ENCODE results near the gene EVI2B. TPM values are rescaled to one million over a fixed set of nuclear protein-coding genes. Genes with fewer than 3 reads are reported as not detected.
"Not testable (repeated sequence)": the region's sequence is repeated elsewhere in the genome, so short reads cannot be mapped to it uniquely, and the experiment has no call there.

Gene EVI2B
- total RNA-seq, result 63.9 and 65.2 TPM in 2 replicates

DNA sequence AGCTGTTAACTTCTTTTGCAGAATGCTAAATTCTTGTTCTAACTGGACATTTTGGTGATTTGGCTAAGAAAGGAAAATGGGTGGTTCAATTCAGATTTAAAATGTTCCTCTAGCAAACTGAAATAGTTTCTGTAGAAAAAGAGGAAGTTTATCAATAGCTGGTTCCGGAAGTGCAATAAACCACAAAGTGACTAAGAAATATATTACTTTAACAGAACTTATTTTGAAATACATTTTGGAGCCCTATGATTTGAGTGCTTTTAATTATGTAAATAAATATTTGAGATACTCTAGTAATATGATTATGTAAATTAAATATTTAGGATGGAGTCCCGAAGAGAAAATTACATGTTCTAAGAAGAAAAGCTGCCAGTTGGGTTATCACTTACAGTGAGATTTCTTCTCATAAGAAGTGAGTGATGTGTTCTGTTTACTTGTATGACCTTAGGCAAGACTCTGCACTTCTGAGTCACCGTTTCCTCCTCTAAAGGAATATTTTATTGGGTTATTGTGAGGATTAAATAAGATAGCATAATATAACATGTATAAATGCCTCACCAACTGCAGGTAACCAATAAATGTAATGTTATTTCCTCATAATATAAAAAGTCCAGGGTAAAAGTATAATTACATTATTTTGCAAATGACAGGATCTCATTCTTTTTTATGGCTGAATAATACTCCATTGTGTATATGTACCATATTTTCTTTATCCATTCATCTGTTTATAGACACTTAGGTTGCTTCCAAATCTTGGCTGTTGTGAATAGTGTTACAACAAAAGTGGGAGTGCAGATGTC is at the start of gene EVI2B:
Gene EVI2B, minus strand, starts transcription at position 73 of the 800 bp plus-strand sequence. CDS start 8,445 bp downstream, outside the sequence.
- intact Hi-C loops (cut with micrococcal nuclease), result loop anchor here (5.0 to 10.0 kb wide), 4 partner anchors 178 to 492 kb away; partner anchors contain the start of genes CRLF3 and RNF135

DNA sequence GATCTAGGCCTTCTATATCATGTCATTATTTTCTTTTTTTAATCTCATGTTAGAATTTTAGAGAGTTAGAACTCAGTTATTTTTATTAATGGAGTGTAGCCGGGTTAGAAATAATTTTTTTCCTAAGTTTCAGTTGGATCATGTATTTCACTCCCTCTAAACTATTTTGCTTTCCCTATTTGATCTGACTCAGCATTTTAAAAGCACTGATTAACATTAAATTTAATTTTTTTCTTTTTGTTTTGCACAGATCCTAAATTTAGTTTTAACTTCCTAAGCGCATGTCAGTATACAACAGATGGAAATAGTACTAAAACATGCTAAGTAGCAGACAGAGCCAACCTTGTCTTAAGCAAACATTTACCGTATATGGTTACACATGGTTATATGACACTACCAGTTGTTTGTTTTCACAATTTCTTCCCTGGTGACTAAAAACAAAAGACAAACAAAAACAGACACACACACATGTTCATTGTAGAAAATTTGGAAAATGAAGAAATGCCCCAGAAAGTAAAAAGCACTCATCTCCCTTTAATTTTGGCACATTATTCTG is 44.1 kb upstream of the EVI2B start:
- intact Hi-C loops (cut with micrococcal nuclease), result no loop called here

GRCh38 chr17:31357091-31357490 is 43.2 kb upstream of the EVI2B start:
- intact Hi-C loops (cut with micrococcal nuclease), result no loop called here

DNA sequence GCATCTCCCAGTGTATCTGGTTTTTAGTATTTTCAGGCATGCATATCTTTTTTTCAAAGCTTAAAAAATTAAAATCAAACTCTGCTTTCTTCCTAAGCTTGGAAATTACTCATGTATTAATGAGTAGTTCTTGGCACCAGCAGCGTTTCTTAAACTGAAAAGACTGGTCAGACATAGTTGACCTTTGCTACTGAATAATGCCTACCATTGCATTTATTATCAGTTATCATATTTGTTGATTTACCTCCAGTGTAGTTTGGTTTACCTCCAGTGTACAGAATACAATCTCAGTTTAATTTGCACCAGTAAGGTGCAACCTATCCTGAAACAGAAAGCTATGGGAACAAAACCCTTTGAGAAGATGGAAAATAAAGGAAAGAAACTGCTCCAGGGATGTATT is 42.1 kb upstream of the EVI2B start:
- intact Hi-C loops (cut with micrococcal nuclease), result no loop called here

- intact Hi-C loops (cut with micrococcal nuclease), result no loop called here
Measured at GRCh38 chr17:31349454-31349853, 35.6 kb upstream of the EVI2B start.

DNA sequence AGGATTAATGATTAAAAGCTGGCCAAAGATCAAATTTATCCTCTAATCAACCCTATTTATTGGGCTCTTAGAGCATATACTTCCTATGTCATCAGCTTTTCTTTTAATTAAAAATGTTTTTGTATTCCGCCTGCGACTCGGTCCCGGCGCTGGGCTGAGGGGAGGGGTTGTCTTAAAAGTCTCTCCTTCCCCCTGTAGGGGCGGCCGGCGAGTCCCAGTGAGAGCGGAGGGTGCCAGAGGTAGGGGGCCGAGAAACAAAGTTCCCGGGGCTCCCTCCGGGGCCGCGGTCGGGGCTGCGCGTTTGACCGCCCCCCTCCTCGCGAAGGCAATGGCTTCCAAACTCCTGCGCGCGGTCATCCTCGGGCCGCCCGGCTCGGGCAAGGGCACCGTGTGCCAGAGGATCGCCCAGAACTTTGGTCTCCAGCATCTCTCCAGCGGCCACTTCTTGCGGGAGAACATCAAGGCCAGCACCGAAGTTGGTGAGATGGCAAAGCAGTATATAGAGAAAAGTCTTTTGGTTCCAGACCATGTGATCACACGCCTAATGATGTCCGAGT is 31.4 kb upstream of the EVI2B start:
- intact Hi-C loops (cut with micrococcal nuclease), result not testable (repeated sequence)

- intact Hi-C loops (cut with micrococcal nuclease), result no loop called here
Measured at GRCh38 chr17:31339906-31340661, 26.2 kb upstream of the EVI2B start.

DNA sequence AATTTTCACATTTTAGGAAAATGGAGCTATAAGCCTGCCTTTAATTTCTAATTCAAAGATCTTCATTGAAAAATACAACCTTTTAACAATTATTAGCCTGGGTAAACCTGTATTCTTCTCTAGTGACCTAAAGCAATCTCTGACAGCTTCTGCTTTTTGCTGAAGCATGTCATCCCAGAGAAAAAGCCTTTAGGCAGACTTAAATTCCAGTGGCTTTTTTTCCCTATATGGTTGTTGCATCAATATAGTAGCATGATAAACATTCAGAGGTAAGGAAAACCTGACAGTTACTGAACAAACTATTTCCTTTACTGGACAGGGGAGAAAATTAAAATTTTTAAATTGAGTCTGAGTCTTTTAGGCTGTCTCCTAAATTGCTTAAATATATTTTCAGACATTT is 15.4 kb upstream of the EVI2B start:
- intact Hi-C loops (cut with micrococcal nuclease), result no loop called here

GRCh38 chr17:31328160-31328535 is 14.3 kb upstream of the EVI2B start:
- intact Hi-C loops (cut with micrococcal nuclease), result no loop called here

DNA sequence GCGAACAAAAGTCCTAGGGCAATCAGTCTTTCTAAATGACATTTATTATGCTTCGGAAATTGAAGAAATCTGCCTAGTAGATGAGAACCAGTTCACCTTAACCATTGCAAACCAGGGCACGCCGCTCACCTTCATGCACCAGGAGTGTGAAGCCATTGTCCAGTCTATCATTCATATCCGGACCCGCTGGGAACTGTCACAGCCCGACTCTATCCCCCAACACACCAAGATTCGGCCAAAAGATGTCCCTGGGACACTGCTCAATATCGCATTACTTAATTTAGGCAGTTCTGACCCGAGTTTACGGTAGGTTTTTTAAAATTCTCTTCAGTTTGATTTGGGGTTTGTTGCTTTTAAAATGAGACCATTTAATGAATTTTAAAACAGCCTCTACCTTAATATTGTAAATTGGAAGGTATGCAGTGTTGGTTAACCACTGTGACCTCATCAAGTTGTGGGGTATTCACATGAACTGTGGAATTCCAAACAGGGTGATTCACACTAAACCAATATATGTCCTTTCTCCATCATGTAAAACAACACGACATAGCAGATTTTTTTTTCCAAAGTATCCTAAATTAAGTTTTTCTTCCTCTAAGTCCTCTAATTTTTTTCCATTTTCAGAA is 13.8 kb upstream of the EVI2B start:
- intact Hi-C loops (cut with micrococcal nuclease), result no loop called here

GRCh38 chr17:31323551-31323950 is 9.7 kb upstream of the EVI2B start:
- intact Hi-C loops (cut with micrococcal nuclease), result loop anchor here (5.0 kb wide), 1 partner anchor 164 kb away; no protein-coding TSS in a partner anchor

GRCh38 chr17:31321966-31322365 is 8.1 kb upstream of the EVI2B start:
- intact Hi-C loops (cut with micrococcal nuclease), result loop anchor here (1.0 to 5.0 kb wide), 4 partner anchors 12 to 186 kb away; no protein-coding TSS in a partner anchor

DNA sequence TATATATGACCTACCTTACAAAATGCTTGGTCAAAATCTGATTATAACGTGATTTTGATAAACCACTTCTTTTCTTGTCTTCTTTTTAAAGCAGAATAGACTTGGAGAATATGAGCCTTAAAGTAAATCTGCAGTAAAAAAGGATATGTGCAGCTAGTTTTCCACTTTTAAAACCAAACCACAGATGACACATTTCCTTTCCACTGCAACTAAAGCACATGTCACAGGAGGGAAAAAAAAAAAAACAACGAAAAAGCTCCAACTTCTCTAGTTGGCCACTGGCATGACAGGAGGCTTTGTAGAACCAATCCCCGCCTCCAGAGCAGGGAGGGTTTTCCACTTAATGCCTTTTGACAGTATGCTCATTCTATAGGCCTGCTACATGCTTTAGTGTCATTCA is 7.6 kb upstream of the EVI2B start, which contains the start of gene EVI2A:
Gene EVI2A, minus strand, starts transcription at position 142 of the 400 bp plus-strand sequence. CDS start 2,609 bp downstream, outside the sequence.
- intact Hi-C loops (cut with micrococcal nuclease), result loop anchor here (1.0 to 5.0 kb wide), 4 partner anchors 11 to 187 kb away; no protein-coding TSS in a partner anchor

DNA sequence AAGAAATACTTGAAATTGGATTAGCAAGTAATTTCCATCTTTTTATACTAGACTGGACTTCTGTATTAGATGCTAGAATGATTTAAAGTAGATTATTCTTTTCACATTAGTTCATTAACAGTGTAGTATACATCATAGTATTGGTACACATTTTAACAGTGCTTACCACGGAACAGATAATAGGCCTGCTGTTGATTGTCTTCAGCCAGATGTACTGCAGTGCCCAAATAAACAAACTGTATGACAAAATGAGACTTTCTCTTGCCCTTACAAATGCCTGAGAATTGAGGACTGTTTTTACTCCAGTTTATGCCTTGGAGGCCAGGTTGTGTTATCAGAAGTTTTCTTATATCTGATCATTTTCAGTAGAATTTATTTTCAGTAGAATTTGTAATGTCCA is 6.9 kb upstream of the EVI2B start:
- intact Hi-C loops (cut with micrococcal nuclease), result loop anchor here (1.0 to 5.0 kb wide), 4 partner anchors 10 to 188 kb away; no protein-coding TSS in a partner anchor

DNA sequence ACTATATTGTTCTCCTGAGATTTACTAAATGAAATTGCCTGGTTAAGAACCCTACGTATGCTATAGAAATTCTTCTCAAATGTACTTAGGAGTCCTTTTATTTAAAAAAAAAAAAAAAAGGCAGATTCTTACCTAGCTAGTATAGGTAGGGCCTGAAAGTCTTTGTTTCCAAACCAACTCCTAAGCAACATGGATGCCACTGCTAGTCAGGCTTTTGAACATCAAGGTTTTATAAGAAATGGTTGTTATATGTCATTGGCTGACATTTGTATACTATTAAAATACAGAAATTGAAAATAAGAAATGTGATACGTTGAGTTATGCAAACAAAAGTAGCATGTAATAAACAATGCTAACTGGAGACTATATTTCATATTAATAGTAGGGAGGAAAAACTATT is 6.4 kb upstream of the EVI2B start:
- intact Hi-C loops (cut with micrococcal nuclease), result loop anchor here (2.0 to 5.0 kb wide), 2 partner anchors 53 to 167 kb away; no protein-coding TSS in a partner anchor

GRCh38 chr17:31318851-31319661 is 5.2 kb upstream of the EVI2B start:
- intact Hi-C loops (cut with micrococcal nuclease), result loop anchor here (10.0 kb wide), 1 partner anchor 226 kb away; no protein-coding TSS in a partner anchor

DNA sequence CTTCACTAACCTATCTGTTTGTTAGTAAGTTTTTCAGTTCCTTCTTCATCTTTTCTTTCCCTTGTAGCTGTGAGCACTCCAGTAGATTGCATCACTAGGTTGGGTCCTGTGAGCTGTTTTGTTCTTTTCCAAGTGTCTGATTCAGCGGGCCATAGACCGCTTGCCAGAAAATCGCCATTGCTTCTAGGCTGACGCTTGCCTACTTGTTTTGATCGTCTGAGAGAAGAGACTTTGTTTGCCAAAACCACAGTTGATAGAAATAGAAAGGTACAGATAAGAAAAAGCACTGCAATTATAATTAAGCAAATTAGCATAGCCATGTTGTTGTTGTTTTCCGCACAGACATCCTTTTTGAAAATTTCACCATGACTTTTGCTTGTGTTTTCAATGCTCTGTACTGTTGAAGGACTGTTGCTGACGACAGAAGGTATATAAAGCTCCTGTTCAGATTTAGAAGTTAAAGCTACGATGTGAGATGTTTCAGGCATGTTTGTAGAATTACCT is 4.5 kb upstream of the EVI2B start:
- intact Hi-C loops (cut with micrococcal nuclease), result loop anchor here (10.0 kb wide), 1 partner anchor 226 kb away; no protein-coding TSS in a partner anchor

- intact Hi-C loops (cut with micrococcal nuclease), result loop anchor here (5.0 to 10.0 kb wide), 4 partner anchors 178 to 492 kb away; partner anchors contain the start of genes CRLF3 and RNF135
Measured at GRCh38 chr17:31314782-31315100, 887 bp upstream of the EVI2B start.

GRCh38 chr17:31312223-31312622 is 1.6 kb downstream of the EVI2B start:
- intact Hi-C loops (cut with micrococcal nuclease), result loop anchor here (5.0 to 10.0 kb wide), 4 partner anchors 180 to 490 kb away; partner anchors contain the start of genes CRLF3 and RNF135

All from T-helper 2 cell treated with Interferon-gamma antibody and Interleukin-4, amounts not matched to agents 100 ng/mL and 5 ng/mL, for 36 hours (primary cell).